Caco-2 (cell line): ENCODE data around the gene TMEM45A. TPM values are rescaled to one million over a fixed set of nuclear protein-coding genes. Genes with fewer than 3 reads are reported as not detected.
"Not testable (repeated sequence)": the region's sequence is repeated elsewhere in the genome, so short reads cannot be mapped to it uniquely, and the experiment has no call there.

Source experiments
- Bru-seq: library from RNA; stranded (reverse); fragments of 400-500 nt; gene quantifications from one replicate; lab custom pipeline; 2021; lab: Mats Ljungman, UMichigan
- BruChase-seq, 2 experiments: library from RNA; stranded (reverse); fragments of 400-500 nt; gene quantifications; one replicate each; lab custom pipeline; 2021; lab: Mats Ljungman, UMichigan
- BruUV-seq: library from RNA; stranded (reverse); fragments of 400-500 nt; replicated peaks from 2 replicates; lab custom pipeline; 2021; lab: Mats Ljungman, UMichigan
- CTCF ChIA-PET: fragments of 300-600 bp; sonication (Branson Sonifier 250); formaldehyde crosslinking; loops from one replicate; lab custom pipeline; 2022; ENCODE audit warnings: antibody characterized with exemption; lab: Charles Lee
- POLR2A ChIA-PET: fragments of 300-600 bp; sonication (Branson Sonifier 250); formaldehyde crosslinking; loops from one replicate; lab custom pipeline; 2022; ENCODE audit warnings: antibody characterized with exemption; lab: Charles Lee
- DNase-seq, 2 experiments: peaks; one replicate each; pipeline versions ENCODE4 v3.0.0 to v3.0.0-alpha.2; 2020 to 2022
- H3K27me3 ChIP-seq: replicated peaks from 2 replicates; pipeline ENCODE4 v1.6.0; 2011; ENCODE audit warnings: low read length; ENCODE audit not compliant: control insufficient read depth, insufficient read depth
- H3K36me3 ChIP-seq: 2 replicates; pipeline ENCODE4 v1.5.1; 2011; ENCODE audit warnings: low read length; ENCODE audit not compliant: control insufficient read depth, insufficient read depth
- H3K4me1 ChIP-seq: fragments of 250-450 bp; sonication (Bioruptor Pico); 2 replicates; pipeline ENCODE4 v1.5.1; 2020; ENCODE audit warnings: mild to moderate bottlenecking
- H3K4me3 ChIP-seq: 2 replicates; pipeline ENCODE4 v1.5.1; 2011; ENCODE audit warnings: low read depth, mild to moderate bottlenecking, control low read depth, low read length
- H3K9me3 ChIP-seq: fragments of 250-450 bp; sonication (Bioruptor Pico); 2 replicates; pipeline ENCODE4 v1.5.1; 2020; ENCODE audit warnings: mild to moderate bottlenecking, moderate library complexity
- H3K27ac Mint-ChIP-seq: one replicate; pipeline ENCODE4 v1.8.0; 2022; ENCODE audit warnings: mixed read lengths; ENCODE audit not compliant: unreplicated experiment
- H3K27me3 Mint-ChIP-seq: one replicate; pipeline ENCODE4 v1.8.0; 2022; ENCODE audit warnings: mixed read lengths; ENCODE audit not compliant: insufficient read depth, unreplicated experiment
- H3K36me3 Mint-ChIP-seq: one replicate; pipeline ENCODE4 v1.8.0; 2022; ENCODE audit warnings: mild to moderate bottlenecking, mixed read lengths; ENCODE audit not compliant: insufficient read depth, unreplicated experiment
- H3K4me1 Mint-ChIP-seq: one replicate; pipeline ENCODE4 v1.8.0; 2022; ENCODE audit warnings: low read depth, mixed read lengths; ENCODE audit not compliant: unreplicated experiment
- H3K4me3 Mint-ChIP-seq: one replicate; pipeline ENCODE4 v1.8.0; 2022; ENCODE audit warnings: mild to moderate bottlenecking, moderate library complexity, mixed read lengths; ENCODE audit not compliant: unreplicated experiment
- H3K9me3 Mint-ChIP-seq: one replicate; pipeline ENCODE4 v1.8.0; 2022; ENCODE audit warnings: mixed read lengths; ENCODE audit not compliant: unreplicated experiment
- intact Hi-C: fragments of 100-400 bp; cut with micrococcal nuclease; formaldehyde crosslinking; loops from one replicate; pipeline ENCODE4 v1.10.0; 2022; ENCODE audit not compliant: unreplicated experiment
- long read RNA-seq: library from polyadenylated mRNA; stranded (forward); transcript quantifications from one replicate; pipeline ENCODE4 v2.0.0, GENCODE V29; 2022
- total RNA-seq: library from RNA; stranded (reverse); gene quantifications from 2 replicates; pipeline ENCODE4 v1.2.3, GENCODE V29; 2022
- TF ChIP-seq, protein P1 (sequence below), 2 experiments: fragments of 200-600 bp in 1 of 2; IDR thresholded peaks; 1 replicate in 1 of 2; 2 replicates in 1 of 2; pipeline versions ENCODE4 v1.5.1 to v1.8.0; 2011 to 2022; ENCODE audit warnings: antibody characterized with exemption in 1 of 2, control low read depth in 1 of 2, inconsistent platforms in 1 of 2, low read depth in 1 of 2, low read length in 1 of 2, mild to moderate bottlenecking in 1 of 2, moderate library complexity in 1 of 2; ENCODE audit not compliant: insufficient read depth in 1 of 2, severe bottlenecking in 1 of 2, unreplicated experiment in 1 of 2

TMEM45A gene
- total RNA-seq (4.3 and 5.6 TPM in 2 replicates), Bru-seq, nascent RNA (percentile 36 among the genes with signal in this experiment), BruChase-seq, experiment 1, labeled RNA remaining after a 2-hour chase (percentile 37 among the genes with signal in this experiment), BruChase-seq, experiment 2, labeled RNA remaining after a 6-hour chase (percentile 37 among the genes with signal in this experiment)
- long read RNA-seq, transcript TMEM45A-201 (6 exons, 1,567 nt) = major isoform, 6 of 14 reads
- long read RNA-seq, partial matches to known transcripts = 1 of 14 reads
- long read RNA-seq, other reads (novel, unspliced or antisense) = 7 of 14 reads

- TSS peak; percentile 82 for BruUV-seq
- intact Hi-C loops = loop anchor here (1.0 kb wide), 2 partner anchors 91 to 98 kb away; partner anchors contain the start of genes LNP1 and TOMM70
- CTCF ChIA-PET = interaction anchor here (0.6 to 1.4 kb wide), 4 partner anchors 29 to 591 kb away, joined by 3 to 7 read pairs (median 4); no protein-coding TSS in a partner anchor
Observed at GRCh38 chr3:100492059-100493006, at the start of gene TMEM45A. Gene TMEM45A, plus strand, starts transcription at chr3:100492619. Its CDS starts 62,593 bp downstream, at chr3:100555212.

GRCh38 chr3:100443690-100444089, 48.7 kb upstream of the TMEM45A start:
- Mint-ChIP-seq H3K27ac (no peak overlapping the region), H3K36me3 (no peaks in the 10 kb centered on the region), H3K9me3 (peaks cover 10% of the 10 kb centered on the region), H3K27me3 (no peaks in the 10 kb centered on the region), H3K4me1 (peaks cover 5% of the 10 kb centered on the region), H3K4me3 (no peak overlapping the region)
- TF ChIP-seq, protein P1, sequence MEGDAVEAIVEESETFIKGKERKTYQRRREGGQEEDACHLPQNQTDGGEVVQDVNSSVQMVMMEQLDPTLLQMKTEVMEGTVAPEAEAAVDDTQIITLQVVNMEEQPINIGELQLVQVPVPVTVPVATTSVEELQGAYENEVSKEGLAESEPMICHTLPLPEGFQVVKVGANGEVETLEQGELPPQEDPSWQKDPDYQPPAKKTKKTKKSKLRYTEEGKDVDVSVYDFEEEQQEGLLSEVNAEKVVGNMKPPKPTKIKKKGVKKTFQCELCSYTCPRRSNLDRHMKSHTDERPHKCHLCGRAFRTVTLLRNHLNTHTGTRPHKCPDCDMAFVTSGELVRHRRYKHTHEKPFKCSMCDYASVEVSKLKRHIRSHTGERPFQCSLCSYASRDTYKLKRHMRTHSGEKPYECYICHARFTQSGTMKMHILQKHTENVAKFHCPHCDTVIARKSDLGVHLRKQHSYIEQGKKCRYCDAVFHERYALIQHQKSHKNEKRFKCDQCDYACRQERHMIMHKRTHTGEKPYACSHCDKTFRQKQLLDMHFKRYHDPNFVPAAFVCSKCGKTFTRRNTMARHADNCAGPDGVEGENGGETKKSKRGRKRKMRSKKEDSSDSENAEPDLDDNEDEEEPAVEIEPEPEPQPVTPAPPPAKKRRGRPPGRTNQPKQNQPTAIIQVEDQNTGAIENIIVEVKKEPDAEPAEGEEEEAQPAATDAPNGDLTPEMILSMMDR (IDR thresholded peaks at IDR 0.05; ENCODE audit: insufficient read depth in 1 of 2, low read depth in 1 of 2, low read length in 1 of 2, severe bottlenecking in 1 of 2, unreplicated experiment in 1 of 2) = no peak
- intact Hi-C loops = no loop called here
- Histone ChIP-seq H3K27me3 (no peaks in the 10 kb centered on the region), H3K4me3 (no peak overlapping the region), H3K4me1 (no peaks in the 10 kb centered on the region), H3K9me3 (peaks cover 7% of the 10 kb centered on the region), H3K36me3 (no peaks in the 10 kb centered on the region)
- DNase-seq = no peak
- POLR2A ChIA-PET = no interaction called here
- CTCF ChIA-PET = no interaction called here
- no TSS peak for BruUV-seq

More at GRCh38 chr3:100492059-100493006, at the start of gene TMEM45A:
- POLR2A ChIA-PET = interaction anchor here (0.6 to 0.9 kb wide), 2 partner anchors 90 to 106 kb away, joined by 3 to 6 read pairs; no protein-coding TSS in a partner anchor
- TF ChIP-seq, protein P1 (IDR thresholded peaks at IDR 0.05; ENCODE audit: insufficient read depth in 1 of 2, low read depth in 1 of 2, low read length in 1 of 2, severe bottlenecking in 1 of 2, unreplicated experiment in 1 of 2) = no peak
- no peaks in the 10 kb centered on the region for H3K27me3 ChIP-seq
- DNase-seq = peak; percentile 94 to 97
- peak within 1 kb of the TSS; percentile 73 for H3K4me3 Mint-ChIP-seq
- no peaks in the 10 kb centered on the region for H3K36me3 ChIP-seq
- H3K9me3 ChIP-seq = no peaks in the 10 kb centered on the region
- H3K4me3 ChIP-seq = peak within 1 kb of the TSS; percentile 62
- no peaks in the 10 kb centered on the region for H3K36me3 Mint-ChIP-seq
- H3K27ac Mint-ChIP-seq = peak within 1 kb of the TSS; percentile 22
- H3K27me3 Mint-ChIP-seq = no peaks in the 10 kb centered on the region
- H3K9me3 Mint-ChIP-seq = no peaks in the 10 kb centered on the region
- H3K4me1 ChIP-seq = peaks cover 4% of the 10 kb centered on the region
- H3K4me1 Mint-ChIP-seq = peaks cover 19% of the 10 kb centered on the region

- CTCF ChIA-PET, H3K27me3 Mint-ChIP-seq, DNase-seq, H3K9me3 Mint-ChIP-seq, POLR2A ChIA-PET, H3K36me3 Mint-ChIP-seq, H3K4me3 ChIP-seq, H3K9me3 ChIP-seq, H3K36me3 ChIP-seq, H3K4me1 ChIP-seq, H3K27ac Mint-ChIP-seq, H3K4me3 Mint-ChIP-seq, H3K4me1 Mint-ChIP-seq, H3K27me3 ChIP-seq, intact Hi-C loops, BruUV-seq: not testable (repeated sequence)
Observed at GRCh38 chr3:100447067-100447466, 45.4 kb upstream of the TMEM45A start.
